HG03460 (cell line): ENCODE results near the gene LRP1-AS.

Experiments used
- ATAC-seq: cut with Tn5 transposase; IDR thresholded peaks from one replicate; pipeline ENCODE4 v1.9.1; 2021; ENCODE audit not compliant: unreplicated experiment

The LRP1-AS gene

DNA sequence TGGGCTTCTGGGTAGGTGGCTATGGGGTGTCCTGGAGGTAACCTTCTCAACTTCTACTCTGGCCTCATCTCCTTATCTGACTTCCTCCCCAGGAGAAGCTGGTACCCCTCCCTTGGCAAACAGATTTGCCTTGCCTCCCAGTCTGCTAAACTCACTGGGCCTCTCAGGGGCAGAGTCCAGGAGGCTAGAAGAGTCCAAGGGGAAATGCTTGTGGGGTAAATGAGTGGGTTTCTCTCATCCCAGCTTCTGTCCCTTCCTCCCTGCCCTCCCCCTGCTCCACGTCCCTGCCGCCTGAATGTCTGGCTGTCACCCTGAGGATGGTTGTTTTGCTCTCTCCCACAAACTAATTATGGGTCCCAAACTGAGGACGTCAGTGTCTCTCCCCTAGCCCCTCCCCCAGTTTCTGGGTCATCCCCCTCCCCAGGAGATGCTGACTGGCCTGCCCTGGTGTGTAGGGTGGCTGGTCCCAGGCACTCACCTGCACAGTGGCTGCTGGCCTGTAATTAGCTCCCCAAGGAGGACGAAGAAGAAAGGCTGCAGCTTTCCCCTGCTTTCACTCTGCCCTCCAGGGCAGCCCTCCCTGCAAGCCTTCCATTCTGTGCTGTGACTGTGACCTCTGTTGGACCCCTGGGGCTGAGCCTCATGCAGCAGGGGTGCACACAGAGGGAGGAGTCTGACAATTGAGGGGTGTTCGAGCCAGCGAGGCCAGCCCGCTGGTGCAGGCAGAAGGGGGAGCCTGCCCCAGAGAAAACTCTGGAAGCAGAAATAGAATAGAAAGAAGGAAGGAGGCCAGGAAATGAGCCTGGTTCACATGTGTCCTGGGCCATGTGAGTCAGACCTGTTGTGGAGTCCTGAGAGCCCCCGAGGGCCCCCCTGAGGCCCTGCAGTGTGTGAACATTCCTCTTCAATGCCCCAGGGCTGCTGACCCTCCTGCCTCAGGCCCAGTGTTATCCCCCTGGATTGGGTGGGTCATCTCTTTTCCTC, at the start of gene LRP1-AS:
LRP1-AS (minus strand) TSS at position 659 of the 984 bp plus-strand sequence.
- ATAC-seq = no peak

GRCh38 chr12:57196956-57197355, 49.5 kb upstream of the LRP1-AS start:
- ATAC-seq = no peak

GRCh38 chr12:57196439-57196838, 49.0 kb upstream of the LRP1-AS start:
- ATAC-seq = no peak

- ATAC-seq = no peak
Measured at GRCh38 chr12:57195611-57196371, 48.4 kb upstream of the LRP1-AS start.

- no peak for ATAC-seq
Measured at GRCh38 chr12:57195186-57195585, 47.8 kb upstream of the LRP1-AS start.

- ATAC-seq = no peak
Measured at GRCh38 chr12:57194253-57194652, 46.8 kb upstream of the LRP1-AS start.

GRCh38 chr12:57193706-57194245, 46.4 kb upstream of the LRP1-AS start:
- ATAC-seq = no peak

GRCh38 chr12:57192920-57193319, 45.5 kb upstream of the LRP1-AS start:
- no peak for ATAC-seq

DNA sequence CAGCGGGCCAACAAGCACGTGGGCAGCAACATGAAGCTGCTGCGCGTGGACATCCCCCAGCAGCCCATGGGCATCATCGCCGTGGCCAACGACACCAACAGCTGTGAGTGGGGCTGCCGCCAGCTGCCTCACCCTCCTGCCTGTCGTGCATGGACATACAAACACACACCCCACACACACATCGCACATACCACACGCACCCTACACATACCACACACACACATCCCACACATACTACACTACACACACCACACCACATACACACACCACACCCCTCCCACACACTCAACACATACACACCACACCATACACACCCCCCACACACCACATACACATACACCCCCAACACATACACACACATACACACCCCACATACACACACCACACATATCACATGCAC, 44.0 kb upstream of the LRP1-AS start:
- no peak for ATAC-seq

GRCh38 chr12:57190821-57191220, 43.4 kb upstream of the LRP1-AS start:
- no peak for ATAC-seq

DNA sequence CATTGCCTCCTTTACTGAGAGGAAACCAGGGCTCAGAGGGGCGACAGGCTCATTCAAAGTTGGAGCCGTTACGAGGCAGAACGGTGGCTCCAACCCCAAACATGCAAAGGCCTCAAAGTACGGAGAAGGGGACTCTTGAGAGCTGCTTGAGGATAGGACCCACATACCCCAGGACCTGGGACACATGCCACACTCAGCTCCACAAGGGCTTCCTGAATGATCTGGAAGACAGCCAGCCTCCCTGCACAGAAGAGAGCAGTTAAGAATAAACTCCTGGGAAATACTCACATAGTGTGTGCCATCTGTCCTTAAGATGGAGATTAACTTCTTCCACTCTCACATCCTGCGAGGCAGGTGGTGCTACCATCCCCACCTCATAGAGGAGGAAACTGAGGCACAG, 42.6 kb upstream of the LRP1-AS start:
- no peak for ATAC-seq

- ATAC-seq = no peak
Measured at GRCh38 chr12:57188090-57188425, 40.6 kb upstream of the LRP1-AS start.

DNA sequence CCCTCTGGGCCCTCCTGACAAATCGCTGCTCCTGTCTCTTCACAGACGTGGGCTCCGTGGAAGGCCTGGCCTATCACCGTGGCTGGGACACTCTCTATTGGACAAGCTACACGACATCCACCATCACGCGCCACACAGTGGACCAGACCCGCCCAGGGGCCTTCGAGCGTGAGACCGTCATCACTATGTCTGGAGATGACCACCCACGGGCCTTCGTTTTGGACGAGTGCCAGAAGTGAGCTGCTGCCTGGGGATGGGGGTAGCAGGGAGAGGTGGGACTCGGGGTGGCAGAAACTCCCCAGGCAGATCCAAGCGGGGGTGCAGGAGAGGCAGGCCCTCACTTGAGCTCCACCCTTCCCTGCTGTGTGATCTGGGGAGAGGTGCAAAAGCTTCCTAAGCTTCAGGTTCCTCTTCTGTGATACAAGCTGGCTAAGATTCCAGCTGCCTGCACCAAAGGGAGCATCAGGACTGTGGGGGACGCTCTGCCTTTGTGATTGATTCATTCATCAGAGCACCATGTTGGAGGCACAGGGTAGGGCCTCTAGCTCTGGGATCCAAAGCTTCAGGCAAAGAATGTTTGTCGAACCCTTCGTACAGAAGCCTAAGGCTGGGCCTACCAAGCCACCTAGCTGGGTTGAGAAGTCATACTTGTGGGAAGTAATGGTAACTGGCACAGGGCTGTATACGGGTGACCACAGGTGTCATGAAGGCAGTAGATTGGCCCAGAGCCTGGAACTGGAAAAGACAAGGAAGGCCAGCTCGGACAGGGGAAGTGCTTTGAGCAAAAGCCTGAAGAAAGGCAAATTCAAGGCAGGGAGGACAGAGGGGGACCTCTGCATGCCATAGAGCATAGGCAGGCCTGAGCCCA, 40.0 kb upstream of the LRP1-AS start:
- ATAC-seq = no peak

GRCh38 chr12:57185906-57186508, 38.6 kb upstream of the LRP1-AS start:
- no peak for ATAC-seq

- ATAC-seq = no peak
Measured at GRCh38 chr12:57185403-57185802, 38.0 kb upstream of the LRP1-AS start.

GRCh38 chr12:57183939-57184725, 36.7 kb upstream of the LRP1-AS start:
- ATAC-seq = no peak

GRCh38 chr12:57182918-57183575, 35.6 kb upstream of the LRP1-AS start:
- peak; percentile 93 for ATAC-seq

GRCh38 chr12:57181561-57182155, 34.2 kb upstream of the LRP1-AS start:
- ATAC-seq = no peak

DNA sequence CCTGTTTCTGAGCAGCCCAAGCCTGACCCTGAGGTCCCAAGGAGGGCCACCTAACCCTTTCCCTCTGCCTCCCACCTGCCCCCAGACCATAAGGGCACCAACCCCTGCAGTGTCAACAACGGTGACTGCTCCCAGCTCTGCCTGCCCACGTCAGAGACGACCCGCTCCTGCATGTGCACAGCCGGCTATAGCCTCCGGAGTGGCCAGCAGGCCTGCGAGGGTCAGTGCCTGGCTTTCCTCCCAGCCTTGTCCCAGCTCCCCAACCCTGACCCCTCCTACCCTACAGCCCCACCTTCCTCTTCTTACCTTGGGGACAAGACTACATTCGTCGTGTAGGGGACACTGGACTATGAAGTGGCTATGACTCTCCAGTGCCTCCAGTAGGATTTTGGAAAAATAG, 33.7 kb upstream of the LRP1-AS start:
- ATAC-seq = no peak
